Measurements from ENCODE around the gene CDKL5.

CDKL5 gene

DNA sequence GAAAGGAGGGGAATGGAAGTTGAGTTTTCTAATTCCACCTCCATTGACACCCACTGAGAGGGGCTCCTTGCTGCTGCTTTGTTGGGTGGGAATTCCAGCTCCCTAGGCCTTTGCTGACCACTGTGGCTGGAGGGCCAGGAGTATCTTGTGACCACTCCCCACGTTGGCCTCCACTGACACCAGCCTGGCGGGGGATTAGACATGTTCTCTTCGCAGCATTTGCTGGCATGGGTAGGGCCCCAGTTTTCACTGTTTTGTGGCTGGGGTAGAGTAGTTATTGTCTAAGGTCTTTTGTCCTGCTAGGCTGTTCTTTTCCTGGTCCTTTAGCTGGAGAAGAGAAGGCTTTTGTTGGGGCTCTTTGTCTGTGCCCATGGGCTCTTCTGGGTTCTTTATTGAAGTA lies 116.7 kb downstream of the CDKL5 start:
- DNase-seq (ENCODE audit: low read depth): no peak
- H3K4me3 ChIP-seq (ENCODE audit: low read depth, low read length): no peak overlapping the region
- TF ChIP-seq, protein P1, sequence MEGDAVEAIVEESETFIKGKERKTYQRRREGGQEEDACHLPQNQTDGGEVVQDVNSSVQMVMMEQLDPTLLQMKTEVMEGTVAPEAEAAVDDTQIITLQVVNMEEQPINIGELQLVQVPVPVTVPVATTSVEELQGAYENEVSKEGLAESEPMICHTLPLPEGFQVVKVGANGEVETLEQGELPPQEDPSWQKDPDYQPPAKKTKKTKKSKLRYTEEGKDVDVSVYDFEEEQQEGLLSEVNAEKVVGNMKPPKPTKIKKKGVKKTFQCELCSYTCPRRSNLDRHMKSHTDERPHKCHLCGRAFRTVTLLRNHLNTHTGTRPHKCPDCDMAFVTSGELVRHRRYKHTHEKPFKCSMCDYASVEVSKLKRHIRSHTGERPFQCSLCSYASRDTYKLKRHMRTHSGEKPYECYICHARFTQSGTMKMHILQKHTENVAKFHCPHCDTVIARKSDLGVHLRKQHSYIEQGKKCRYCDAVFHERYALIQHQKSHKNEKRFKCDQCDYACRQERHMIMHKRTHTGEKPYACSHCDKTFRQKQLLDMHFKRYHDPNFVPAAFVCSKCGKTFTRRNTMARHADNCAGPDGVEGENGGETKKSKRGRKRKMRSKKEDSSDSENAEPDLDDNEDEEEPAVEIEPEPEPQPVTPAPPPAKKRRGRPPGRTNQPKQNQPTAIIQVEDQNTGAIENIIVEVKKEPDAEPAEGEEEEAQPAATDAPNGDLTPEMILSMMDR (IDR thresholded peaks at IDR 0.05; ENCODE audit: low read depth, low read length, missing control alignments): no peak

DNA sequence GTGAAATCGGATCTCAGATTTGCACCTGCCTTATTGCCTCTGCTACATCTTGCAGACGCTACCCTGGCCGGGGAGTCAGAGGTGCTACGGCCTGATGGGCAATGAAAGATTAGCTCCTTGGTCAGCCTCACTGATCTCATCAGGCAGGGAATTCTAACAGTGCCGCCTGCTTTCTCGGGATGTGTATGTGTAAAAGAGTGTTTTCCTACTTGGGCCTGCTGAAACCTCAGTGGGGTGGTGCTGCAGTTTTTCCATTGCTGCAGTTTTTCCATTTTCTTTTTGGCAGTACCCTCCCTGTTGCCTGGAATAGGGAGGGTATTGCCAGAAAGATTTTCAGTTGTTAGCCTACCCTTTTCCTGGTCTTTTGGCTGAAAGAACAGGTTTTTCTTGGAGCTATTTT lies 117.5 kb downstream of the CDKL5 start:
- no peak for DNase-seq (ENCODE audit: low read depth)
- no peak overlapping the region for H3K4me3 ChIP-seq (ENCODE audit: low read depth, low read length)
- TF ChIP-seq, protein P1 (IDR thresholded peaks at IDR 0.05; ENCODE audit: low read depth, low read length, missing control alignments): no peak

DNA sequence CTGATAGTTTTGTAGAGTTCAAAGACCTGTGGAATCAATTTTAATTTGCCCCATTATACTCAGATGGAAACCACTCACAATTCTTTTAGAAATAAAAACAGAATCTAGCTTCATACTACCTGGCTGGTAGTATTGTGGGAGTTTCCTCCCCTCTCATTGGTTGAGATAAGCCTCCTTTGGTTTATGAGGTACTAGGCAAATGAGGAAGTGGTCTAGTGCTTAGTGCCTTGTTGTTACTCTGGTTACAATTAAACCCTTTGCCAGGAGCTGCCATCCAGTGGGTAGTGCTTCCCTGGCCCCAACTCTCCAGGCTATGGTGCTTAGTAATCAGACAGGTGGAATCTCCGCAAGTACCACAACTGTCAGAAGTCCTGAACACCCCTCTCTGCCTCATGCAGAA lies 118.3 kb downstream of the CDKL5 start:
- TF ChIP-seq, protein P1 (IDR thresholded peaks at IDR 0.05; ENCODE audit: low read depth, low read length, missing control alignments): no peak
- H3K4me3 ChIP-seq (ENCODE audit: low read depth, low read length): no peak overlapping the region
- DNase-seq (ENCODE audit: low read depth): no peak

DNA sequence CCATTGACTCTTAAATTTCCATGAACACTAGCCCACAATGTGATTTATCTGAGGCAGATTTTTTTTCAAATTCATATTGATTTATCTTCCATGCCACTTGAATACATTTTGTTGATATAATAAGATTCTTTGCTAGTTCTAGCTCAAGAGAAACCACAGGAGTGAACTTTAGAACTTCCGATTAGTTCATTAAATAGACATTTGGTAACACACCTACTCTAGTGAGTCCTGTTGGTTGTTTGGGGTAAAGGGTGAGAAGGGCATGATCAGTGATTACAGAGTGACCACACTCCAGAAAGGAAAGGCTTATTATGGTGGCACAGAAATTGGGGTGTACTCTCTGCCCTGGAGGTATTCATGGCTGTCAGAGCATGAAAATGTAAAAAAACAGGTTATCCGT lies 120.4 kb downstream of the CDKL5 start:
- no peak for DNase-seq (ENCODE audit: low read depth)
- TF ChIP-seq, protein P1 (IDR thresholded peaks at IDR 0.05; ENCODE audit: low read depth, low read length, missing control alignments): no peak
- H3K4me3 ChIP-seq (ENCODE audit: low read depth, low read length): no peak overlapping the region

- TF ChIP-seq, protein P1 (IDR thresholded peaks at IDR 0.05; ENCODE audit: low read depth, low read length, missing control alignments): no peak
- H3K4me3 ChIP-seq (ENCODE audit: low read depth, low read length): no peak overlapping the region
- no peak for DNase-seq (ENCODE audit: low read depth)
Measured at GRCh38 chrX:18548996-18549395, 123.6 kb downstream of the CDKL5 start.

DNA sequence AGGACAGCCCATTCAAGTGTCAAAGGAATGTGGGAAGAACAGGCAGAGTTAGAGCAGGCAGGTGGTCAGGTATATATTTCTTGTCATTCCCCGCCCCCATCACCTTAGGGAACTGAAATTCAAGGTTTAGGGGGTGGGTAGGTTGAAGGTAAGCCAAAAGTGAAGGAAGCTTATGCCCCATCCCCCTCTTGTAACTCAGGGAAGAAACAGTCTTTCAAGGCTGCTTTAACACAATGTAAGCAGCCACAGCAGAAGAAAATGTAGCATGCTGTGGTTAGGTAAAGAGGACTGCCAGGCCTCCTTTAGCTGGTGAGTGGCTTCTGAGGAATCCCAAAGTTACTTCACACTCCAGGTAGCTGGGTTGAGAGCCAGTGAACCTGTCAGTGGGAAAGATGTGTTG lies 124.2 kb downstream of the CDKL5 start:
- TF ChIP-seq, protein P1 (IDR thresholded peaks at IDR 0.05; ENCODE audit: low read depth, low read length, missing control alignments): no peak
- no peak overlapping the region for H3K4me3 ChIP-seq (ENCODE audit: low read depth, low read length)
- DNase-seq (ENCODE audit: low read depth): no peak

- no peak overlapping the region for H3K4me3 ChIP-seq (ENCODE audit: low read depth, low read length)
- TF ChIP-seq, protein P1 (IDR thresholded peaks at IDR 0.05; ENCODE audit: low read depth, low read length, missing control alignments): no peak
- no peak for DNase-seq (ENCODE audit: low read depth)
Measured at GRCh38 chrX:18557879-18558278, 132.5 kb downstream of the CDKL5 start.
